Measurements from ENCODE around the gene RPS3A. TPM values are rescaled to one million over a fixed set of nuclear protein-coding genes. Genes with fewer than 3 reads are reported as not detected.

Gene RPS3A
- total RNA-seq, 1 experiment from 2014 or later, result 2,679 TPM

- Histone ChIP-seq H4K20me1 (ENCODE audit: control insufficient read depth, insufficient read depth, insufficient read length) (no peaks in the 10 kb centered on the region), H3K27ac (ENCODE audit: insufficient read length, low read depth, low read length) (no peak overlapping the region), H3K4me1 (ENCODE audit: insufficient read depth, low read length) (no peaks in the 10 kb centered on the region; the same call in 1 of the 2 replicates), H3K23me2 (ENCODE audit: insufficient read length, low read depth, low read length, poor library complexity, severe bottlenecking) (no peaks in the 10 kb centered on the region), H3K4ac (ENCODE audit: low read depth, low read length) (no peak overlapping the region), H3K79me1 (ENCODE audit: insufficient read depth, low read depth, low read length, poor library complexity, severe bottlenecking) (no peaks in the 10 kb centered on the region), H3K14ac (ENCODE audit: insufficient read depth, low read length) (no peak overlapping the region), H4K8ac (replicated peaks; ENCODE audit: insufficient read length, low read depth, low read length) (no peak overlapping the region), H2BK15ac (ENCODE audit: low read depth, low read length) (no peak overlapping the region), H3K18ac (ENCODE audit: insufficient read length, low read depth, low read length) (no peak overlapping the region), H3K56ac (ENCODE audit: insufficient read length, low read depth, low read length) (no peak overlapping the region), H2BK20ac (ENCODE audit: low read depth, low read length, poor library complexity, severe bottlenecking) (no peak overlapping the region), H2BK120ac (ENCODE audit: low read depth, low read length, poor library complexity, severe bottlenecking) (no peak overlapping the region), H3K79me2 (ENCODE audit: insufficient read depth, low read length) (no peaks in the 10 kb centered on the region), H3T11ph (ENCODE audit: low read length) (no peak overlapping the region), H3K23ac (ENCODE audit: insufficient read length, low read depth, low read length) (no peak overlapping the region), H2BK12ac (ENCODE audit: insufficient read length, low read depth, low read length) (no peak overlapping the region), H4K91ac (ENCODE audit: insufficient read length, low read depth, low read length) (no peak overlapping the region), H2AFZ (ENCODE audit: low read length) (no peak overlapping the region), H3K9me3 (ENCODE audit: control insufficient read depth, low read depth, low read length) (no peaks in the 10 kb centered on the region), H2AK5ac (ENCODE audit: insufficient read length, low read length) (no peak overlapping the region), H4K5ac (ENCODE audit: insufficient read length, low read depth, low read length) (no peak overlapping the region), H3K27me3 (ENCODE audit: insufficient read depth, low read length) (no peaks in the 10 kb centered on the region), H2BK5ac (ENCODE audit: insufficient read length, low read length) (no peak overlapping the region), H3K4me2 (ENCODE audit: insufficient read depth, insufficient read length, low read length) (no peak overlapping the region), H3K9ac (ENCODE audit: extremely low read depth, insufficient read length, low read length) (no peak overlapping the region)
- TF ChIP-seq CTCF (conservative IDR thresholded peaks at IDR 0.05), result no peak
- H3K4me3 Mint-ChIP-seq, result no peak overlapping the region
- peak overlapping the region in 1 of 3 experiments; percentile 15; a peak in 1 of 7 replicates for H3K27ac Mint-ChIP-seq
- no peaks in the 10 kb centered on the region for H3K27me3 Mint-ChIP-seq (ENCODE audit: low read depth)
- no peaks in the 10 kb centered on the region for H3K36me3 Mint-ChIP-seq (ENCODE audit: insufficient read depth in 1 of 3, low read depth in 3 of 3)
- no peak for DNase-seq
- no peaks in the 10 kb centered on the region for H3K9me3 Mint-ChIP-seq
- H3K4me1 Mint-ChIP-seq, result peaks cover 16 to 18% of the 10 kb centered on the region in 2 experiments
- WGBS (ENCODE audit: extremely low coverage, insufficient read length, low lambda C conversion rate), result no CpG with 5 or more reads among the region's 3 CpGs
Measured at GRCh38 chr4:151092488-151092887, 6.9 kb upstream of the RPS3A start.

Data from H9 (cell line).